B cell (primary cell): ENCODE results near the gene POU2F3. TPM values are rescaled to one million over a fixed set of nuclear protein-coding genes. Genes with fewer than 3 reads are reported as not detected.

Source experiments
- ATAC-seq: fragments of 200-7000 bp; cut with Tn5 transposase; one replicate; pipeline ENCODE4 v1.10.0; 2021; ENCODE audit warnings: low read depth, mild to moderate bottlenecking, moderate number of reproducible peaks, moderate library complexity
- CTCF ChIA-PET: fragments of 350-600 bp; sonication (Branson Sonifier 250); formaldehyde crosslinking; loops from one replicate; lab custom pipeline; 2021; ENCODE audit warnings: antibody characterized with exemption, inconsistent platforms; lab: Charles Lee
- POLR2A ChIA-PET: fragments of 350-600 bp; sonication (Branson Sonifier 250); formaldehyde crosslinking; loops from one replicate; lab custom pipeline; 2021; ENCODE audit warnings: antibody characterized with exemption; lab: Charles Lee
- DNase-seq: peaks from one replicate; pipeline ENCODE4 v3.0.0; 2013
- H2AFZ ChIP-seq: 2 replicates; pipeline ENCODE4 v1.6.1; 2012; ENCODE audit warnings: mild to moderate bottlenecking, low read depth, low read length; ENCODE audit not compliant: insufficient read depth, poor library complexity, severe bottlenecking
- H3K27ac ChIP-seq, 2 donors: 1 replicate in 1 of 2; 2 replicates in 1 of 2; pipeline ENCODE4 v1.5.1; 2012 to 2013; ENCODE audit warnings: low read length in 2 of 2, mild to moderate bottlenecking in 2 of 2, moderate library complexity in 1 of 2
- H3K27me3 ChIP-seq, 4 experiments: fragments of 200-600 bp in 1 of 4; sonication (generic) in 1 of 4; replicated peaks in 1 of 4; 1 replicate in 2 of 4; 2 replicates in 2 of 4; pipeline versions ENCODE4 v1.6.1 to v1.7.0; 2013 to 2016; ENCODE audit warnings: low read length in 3 of 4, mild to moderate bottlenecking in 2 of 4, mixed read lengths in 1 of 4, moderate library complexity in 1 of 4; ENCODE audit not compliant: insufficient read depth in 4 of 4, control insufficient read depth in 3 of 4; ENCODE audit errors: control extremely low read depth in 1 of 4
- H3K36me3 ChIP-seq, 2 experiments: replicated peaks in 1 of 2; 1 replicate in 1 of 2; 2 replicates in 1 of 2; pipeline versions ENCODE4 v1.6.1 to v1.7.1; 2013; ENCODE audit warnings: low read length in 1 of 2; ENCODE audit not compliant: insufficient read depth in 2 of 2, control insufficient read depth in 1 of 2; ENCODE audit errors: control extremely low read depth in 1 of 2, extremely low read depth in 1 of 2
- H3K4me1 ChIP-seq, 2 donors: fragments of 200-600 bp in 1 of 2; sonication (generic) in 1 of 2; 1 replicate in 1 of 2; 2 replicates in 1 of 2; pipeline versions ENCODE4 v1.5.1 to v1.6.1; 2013 to 2017; ENCODE audit warnings: low read length in 2 of 2; ENCODE audit not compliant: control insufficient read depth in 2 of 2, insufficient read depth in 2 of 2
- H3K4me2 ChIP-seq: replicated peaks from 2 replicates; pipeline ENCODE3; 2012; ENCODE audit warnings: mild to moderate bottlenecking, low read depth, low read length; ENCODE audit not compliant: poor library complexity, severe bottlenecking
- H3K4me3 ChIP-seq, 5 experiments: fragments of 200-600 bp in 1 of 5; sonication (generic) in 1 of 5; 1 replicate in 3 of 5; 2 replicates in 2 of 5; pipeline versions ENCODE4 v1.5.1 to v1.7.0; 2011 to 2016; ENCODE audit warnings: low read length in 4 of 5, mild to moderate bottlenecking in 4 of 5, low read depth in 2 of 5, control low read depth in 1 of 5, moderate library complexity in 1 of 5; ENCODE audit not compliant: insufficient read depth in 1 of 5; ENCODE audit errors: control extremely low read depth in 1 of 5, extremely low read depth in 1 of 5
- H3K79me2 ChIP-seq: fragments of 200-600 bp; sonication (generic); one replicate; pipeline ENCODE4 v1.6.0; 2016; ENCODE audit warnings: low read length; ENCODE audit not compliant: control insufficient read depth, insufficient read depth
- H3K9ac ChIP-seq: fragments of 200-600 bp; sonication (generic); 2 replicates; pipeline ENCODE4 v1.6.1; 2017; ENCODE audit warnings: mild to moderate bottlenecking, low read length, moderate library complexity
- H3K9me3 ChIP-seq, 3 donors: one replicate each; pipeline versions ENCODE4 v1.6.1 to v1.7.1; 2013; ENCODE audit warnings: low read length in 2 of 3; ENCODE audit not compliant: control insufficient read depth in 2 of 3, insufficient read depth in 1 of 3; ENCODE audit errors: control extremely low read depth in 1 of 3
- H4K20me1 ChIP-seq: 2 replicates; pipeline ENCODE4 v1.6.0; 2012; ENCODE audit warnings: mild to moderate bottlenecking, low read length; ENCODE audit not compliant: insufficient read depth, control insufficient read depth, poor library complexity, severe bottlenecking
- H3K27ac Mint-ChIP-seq: one replicate; pipeline ENCODE4 v1.8.0; 2021; ENCODE audit warnings: mixed read lengths
- H3K27me3 Mint-ChIP-seq: one replicate; pipeline ENCODE4 v1.8.0; 2021; ENCODE audit warnings: mixed read lengths
- H3K4me1 Mint-ChIP-seq: one replicate; pipeline ENCODE4 v1.8.0; 2021; ENCODE audit warnings: mixed read lengths
- H3K4me3 Mint-ChIP-seq: one replicate; pipeline ENCODE4 v1.8.0; 2021; ENCODE audit warnings: mixed read lengths
- H3K9me3 Mint-ChIP-seq: one replicate; pipeline ENCODE4 v1.8.0; 2022; ENCODE audit warnings: mixed read lengths; ENCODE audit not compliant: insufficient read depth
- EZH2 ChIP-seq: IDR thresholded peaks from 2 replicates; pipeline ENCODE4 v1.6.1; 2012; ENCODE audit warnings: borderline replicate concordance, low read depth, mild to moderate bottlenecking, moderate library complexity, low read length; ENCODE audit not compliant: insufficient read depth, poor library complexity, severe bottlenecking
- WGBS: methylation state at CpG from one replicate; pipeline ENCODE4 v1.1.5; 2013; ENCODE audit warnings: missing lambda C conversion rate; ENCODE audit not compliant: insufficient coverage; 5-methylcytosine and 5-hydroxymethylcytosine counted together
- intact Hi-C: fragments of 100-400 bp; cut with micrococcal nuclease; formaldehyde crosslinking; loops from one replicate; pipeline ENCODE4 v1.10.0; 2022
- polyA plus RNA-seq: library from polyadenylated mRNA; depleted of rRNA; stranded (reverse); fragments of >200 nt; gene quantifications from 2 replicates; pipeline ENCODE4 v1.2.3, GENCODE V29; 2012
- total RNA-seq, 2 donors: library from RNA; stranded (reverse); fragments of 120-200 nt in 1 of 2; gene quantifications; 1 replicate in 1 of 2; 2 replicates in 1 of 2; pipeline versions ENCODE4 v1.2.3 to v1.2.4, GENCODE V29; 2013 to 2022
- TF ChIP-seq, protein P1 (sequence below): fragments of 200-600 bp; IDR thresholded peaks from one replicate; pipeline ENCODE4 v1.8.0; 2022; ENCODE audit warnings: antibody characterized with exemption, mild to moderate bottlenecking

Gene POU2F3
- total and polyA plus RNA-seq, 2 donors (not counting 1 experiment from before 2014, with no cell fraction given), result not detected

GRCh38 chr11:120217526-120217925 is 22.4 kb upstream of the POU2F3 start:
- Histone ChIP-seq H3K4me3 (no peak overlapping the region), H2AFZ (no peak overlapping the region), H3K9ac (no peak overlapping the region), H3K79me2 (no peaks in the 10 kb centered on the region), H3K36me3 (no peaks in the 10 kb centered on the region), H3K27ac (no peak overlapping the region), H3K9me3 (no peaks in the 10 kb centered on the region), H3K4me1 (no peaks in the 10 kb centered on the region), H3K27me3 (no peaks in the 10 kb centered on the region), H4K20me1 (no peaks in the 10 kb centered on the region), H3K4me2 (no peak overlapping the region)
- Mint-ChIP-seq H3K4me3 (no peak overlapping the region), H3K9me3 (no peaks in the 10 kb centered on the region), H3K27ac (no peak overlapping the region), H3K27me3 (peaks cover 18% of the 10 kb centered on the region), H3K4me1 (no peaks in the 10 kb centered on the region)
- POLR2A ChIA-PET, result no interaction called here
- intact Hi-C loops, result no loop called here
- ATAC-seq, result no peak
- TF ChIP-seq EZH2, result no peak
- TF ChIP-seq, protein P1, sequence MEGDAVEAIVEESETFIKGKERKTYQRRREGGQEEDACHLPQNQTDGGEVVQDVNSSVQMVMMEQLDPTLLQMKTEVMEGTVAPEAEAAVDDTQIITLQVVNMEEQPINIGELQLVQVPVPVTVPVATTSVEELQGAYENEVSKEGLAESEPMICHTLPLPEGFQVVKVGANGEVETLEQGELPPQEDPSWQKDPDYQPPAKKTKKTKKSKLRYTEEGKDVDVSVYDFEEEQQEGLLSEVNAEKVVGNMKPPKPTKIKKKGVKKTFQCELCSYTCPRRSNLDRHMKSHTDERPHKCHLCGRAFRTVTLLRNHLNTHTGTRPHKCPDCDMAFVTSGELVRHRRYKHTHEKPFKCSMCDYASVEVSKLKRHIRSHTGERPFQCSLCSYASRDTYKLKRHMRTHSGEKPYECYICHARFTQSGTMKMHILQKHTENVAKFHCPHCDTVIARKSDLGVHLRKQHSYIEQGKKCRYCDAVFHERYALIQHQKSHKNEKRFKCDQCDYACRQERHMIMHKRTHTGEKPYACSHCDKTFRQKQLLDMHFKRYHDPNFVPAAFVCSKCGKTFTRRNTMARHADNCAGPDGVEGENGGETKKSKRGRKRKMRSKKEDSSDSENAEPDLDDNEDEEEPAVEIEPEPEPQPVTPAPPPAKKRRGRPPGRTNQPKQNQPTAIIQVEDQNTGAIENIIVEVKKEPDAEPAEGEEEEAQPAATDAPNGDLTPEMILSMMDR, result no peak
- CTCF ChIA-PET, result no interaction called here
- no peak for DNase-seq
- WGBS, result 95% methylated on average over 11 of the region's 12 CpGs

DNA sequence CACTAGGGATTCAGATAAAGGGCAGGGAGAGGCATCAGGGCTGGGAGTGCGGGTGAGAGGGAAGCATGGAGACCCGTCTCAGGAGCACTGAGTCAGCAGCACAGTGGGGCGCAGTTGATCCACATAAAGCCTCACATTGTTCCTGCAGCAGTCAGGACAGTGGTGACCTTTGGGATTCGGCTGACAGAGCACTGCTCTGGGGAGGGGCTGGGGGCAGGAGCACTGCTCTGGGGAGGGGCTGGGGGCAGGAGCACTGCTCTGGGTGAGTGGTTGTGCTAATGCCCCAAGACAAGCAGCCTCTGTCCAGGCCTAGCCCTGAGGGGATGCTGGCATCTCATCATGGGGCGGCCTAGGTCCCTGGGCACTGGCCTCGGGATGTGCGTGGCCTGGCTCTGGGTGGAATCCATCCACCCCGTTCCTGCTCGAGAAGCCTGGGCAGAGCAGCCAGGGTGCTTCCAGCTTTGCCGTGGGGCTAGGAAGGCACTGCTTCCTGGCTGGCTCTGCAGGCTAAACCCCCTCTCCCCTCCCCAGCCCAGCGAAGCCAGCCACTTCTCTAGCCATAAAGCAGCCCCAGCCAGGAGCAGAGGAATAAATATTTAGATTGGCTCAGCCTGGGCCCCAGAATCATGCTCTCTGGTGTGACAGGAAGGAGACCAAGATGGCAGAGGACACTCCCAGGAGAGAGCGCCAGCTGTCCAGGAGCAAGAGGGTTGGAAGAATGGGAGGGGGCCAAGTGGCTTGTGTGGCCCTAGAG is 21.8 kb upstream of the POU2F3 start:
- Histone ChIP-seq H3K4me1 (no peaks in the 10 kb centered on the region), H3K9ac (no peak overlapping the region), H2AFZ (no peak overlapping the region), H3K9me3 (no peaks in the 10 kb centered on the region), H3K36me3 (no peaks in the 10 kb centered on the region), H3K27ac (no peak overlapping the region), H4K20me1 (no peaks in the 10 kb centered on the region), H3K27me3 (no peaks in the 10 kb centered on the region), H3K4me2 (no peak overlapping the region), H3K4me3 (no peak overlapping the region), H3K79me2 (no peaks in the 10 kb centered on the region)
- Mint-ChIP-seq H3K27me3 (peaks cover 15% of the 10 kb centered on the region), H3K4me1 (no peaks in the 10 kb centered on the region), H3K9me3 (no peaks in the 10 kb centered on the region), H3K27ac (no peak overlapping the region), H3K4me3 (no peak overlapping the region)
- CTCF ChIA-PET, result no interaction called here
- 90% methylated on average over 9 of the region's 12 CpGs for WGBS
- DNase-seq (no peak), ATAC-seq (no peak)
- TF ChIP-seq, protein P1, result no peak
- TF ChIP-seq EZH2, result no peak
- POLR2A ChIA-PET, result no interaction called here
- intact Hi-C loops, result no loop called here
